Skeletal muscle satellite cell (primary cell): Measurements from ENCODE around the gene HAO2. TPM values are rescaled to one million over a fixed set of nuclear protein-coding genes. Genes with fewer than 3 reads are reported as not detected.

ENCODE experiments used
- H3K27me3 ChIP-seq: 2 replicates; pipeline ENCODE4 v1.7.0; 2013; ENCODE audit warnings: low read length; ENCODE audit not compliant: control insufficient read depth, insufficient read depth
- H3K36me3 ChIP-seq: 2 replicates; pipeline ENCODE4 v1.7.0; 2013; ENCODE audit warnings: mild to moderate bottlenecking, control low read depth, low read length; ENCODE audit not compliant: insufficient read depth
- H3K4me1 ChIP-seq: 2 replicates; pipeline ENCODE4 v1.7.0; 2013; ENCODE audit warnings: low read length; ENCODE audit not compliant: control insufficient read depth, insufficient read depth
- H3K4me2 ChIP-seq: 2 replicates; pipeline ENCODE4 v1.7.0; 2013; ENCODE audit warnings: mild to moderate bottlenecking, low read length
- H3K4me3 ChIP-seq: 2 replicates; pipeline ENCODE4 v1.7.0; 2013; ENCODE audit warnings: low read length
- H3K9ac ChIP-seq: 2 replicates; pipeline ENCODE4 v1.7.0; 2013; ENCODE audit warnings: mild to moderate bottlenecking, low read depth, low read length, moderate library complexity
- H3K9me3 ChIP-seq: replicated peaks from 2 replicates; pipeline ENCODE4 v1.7.0; 2013; ENCODE audit warnings: mild to moderate bottlenecking, control low read depth, low read length
- total RNA-seq: library from RNA; depleted of rRNA; stranded (reverse); fragments of >200 nt; gene quantifications from 2 replicates; pipeline ENCODE4 v1.2.3, GENCODE V29; 2012; rRNA removed

HAO2 gene
- not detected in 2 replicates for total RNA-seq

DNA sequence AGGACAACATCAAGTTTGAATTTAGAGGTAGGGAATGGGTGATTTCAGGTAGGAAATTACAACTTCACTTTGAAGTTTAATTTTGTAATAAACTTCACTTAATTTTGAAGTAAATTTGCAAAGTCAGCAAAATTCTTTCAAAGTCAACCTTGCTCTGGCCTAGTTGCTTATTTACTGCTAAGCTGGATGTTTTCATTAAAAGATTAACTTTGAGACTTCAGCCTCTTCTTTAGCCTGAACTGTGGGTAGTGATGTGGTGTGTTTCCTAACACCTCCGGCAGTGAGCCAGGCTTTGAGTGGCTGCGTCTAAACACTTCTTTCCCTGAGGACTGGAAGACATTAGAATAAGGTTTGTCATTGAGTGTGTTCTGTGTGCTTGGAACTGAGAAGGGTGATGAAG, at the start of gene HAO2:
Gene HAO2, plus strand, starts transcription at position 232 of the 400 bp plus-strand sequence. CDS start 12,301 bp downstream, outside the sequence.
- no peak within 1 kb of the TSS for H3K9ac ChIP-seq
- H3K4me2 ChIP-seq = no peak within 1 kb of the TSS
- H3K27me3 ChIP-seq = peaks cover 33% of the 10 kb centered on the region
- no peaks in the 10 kb centered on the region for H3K36me3 ChIP-seq
- peaks cover 9% of the 10 kb centered on the region for H3K4me1 ChIP-seq
- H3K9me3 ChIP-seq = no peaks in the 10 kb centered on the region
- H3K4me3 ChIP-seq = no peak within 1 kb of the TSS

DNA sequence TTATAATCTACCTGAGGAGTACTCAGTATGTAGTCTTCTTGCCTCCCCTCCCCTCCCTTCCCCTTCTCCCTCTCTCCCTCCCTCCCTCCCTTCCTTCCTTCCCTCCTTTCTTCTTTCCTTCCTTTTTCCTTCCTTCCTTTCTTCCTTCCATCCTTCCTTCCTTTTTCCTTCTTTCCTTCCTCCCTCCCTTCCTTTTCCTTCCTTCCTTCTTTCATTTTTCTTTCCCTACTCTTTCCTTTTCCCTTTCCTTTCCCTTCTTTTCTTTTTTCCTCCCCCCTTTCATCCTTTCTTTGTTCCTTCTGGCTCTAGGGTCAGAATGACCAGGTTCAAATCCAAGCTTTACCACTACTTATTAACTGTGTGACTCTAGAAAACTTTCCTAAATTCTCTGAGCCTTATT, 48.5 kb upstream of the HAO2 start:
- no peak overlapping the region for H3K4me3 ChIP-seq
- no peaks in the 10 kb centered on the region for H3K4me1 ChIP-seq
- no peaks in the 10 kb centered on the region for H3K36me3 ChIP-seq
- H3K9me3 ChIP-seq = no peaks in the 10 kb centered on the region
- no peak overlapping the region for H3K9ac ChIP-seq
- H3K27me3 ChIP-seq = peaks cover 5% of the 10 kb centered on the region
- no peak overlapping the region for H3K4me2 ChIP-seq

DNA sequence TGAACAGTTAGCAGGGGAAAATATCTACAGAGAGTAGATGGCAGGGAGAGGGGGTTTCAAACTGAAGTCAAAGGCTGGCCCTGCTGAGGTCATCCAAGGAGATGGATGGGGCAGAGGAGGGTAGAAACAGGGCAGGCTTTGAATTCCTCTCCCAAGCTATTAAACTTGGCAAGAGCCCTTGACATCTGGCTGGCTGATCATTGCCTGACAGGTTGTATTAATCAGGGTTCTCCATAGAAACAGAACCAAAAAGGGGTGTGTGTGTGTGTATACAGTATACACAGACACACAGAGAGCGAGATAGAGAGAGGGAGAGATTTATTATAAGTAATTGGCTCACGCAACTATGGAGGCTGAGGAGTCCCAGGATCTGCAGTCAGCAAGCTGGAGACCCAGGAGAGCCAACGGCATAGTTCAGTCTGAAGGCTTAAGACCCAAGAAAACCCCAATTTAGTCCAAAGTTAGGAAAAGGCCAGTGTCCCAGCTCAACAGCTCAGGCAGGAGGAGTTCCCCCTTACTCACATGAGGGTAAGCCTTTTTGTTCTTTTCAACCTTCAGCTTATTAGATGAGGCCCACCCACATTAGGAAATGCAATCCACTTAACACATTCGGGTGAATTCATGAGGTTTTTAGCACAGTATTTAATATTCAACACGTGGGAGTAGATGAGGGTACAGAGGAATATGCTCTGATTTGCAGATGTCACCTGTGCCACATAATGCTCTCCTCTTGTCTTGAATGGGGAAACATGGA, 46.7 kb upstream of the HAO2 start:
- Histone ChIP-seq H3K36me3 (no peaks in the 10 kb centered on the region), H3K9me3 (no peaks in the 10 kb centered on the region), H3K9ac (no peak overlapping the region), H3K4me2 (no peak overlapping the region), H3K4me1 (no peaks in the 10 kb centered on the region), H3K27me3 (peaks cover 5% of the 10 kb centered on the region), H3K4me3 (no peak overlapping the region)

DNA sequence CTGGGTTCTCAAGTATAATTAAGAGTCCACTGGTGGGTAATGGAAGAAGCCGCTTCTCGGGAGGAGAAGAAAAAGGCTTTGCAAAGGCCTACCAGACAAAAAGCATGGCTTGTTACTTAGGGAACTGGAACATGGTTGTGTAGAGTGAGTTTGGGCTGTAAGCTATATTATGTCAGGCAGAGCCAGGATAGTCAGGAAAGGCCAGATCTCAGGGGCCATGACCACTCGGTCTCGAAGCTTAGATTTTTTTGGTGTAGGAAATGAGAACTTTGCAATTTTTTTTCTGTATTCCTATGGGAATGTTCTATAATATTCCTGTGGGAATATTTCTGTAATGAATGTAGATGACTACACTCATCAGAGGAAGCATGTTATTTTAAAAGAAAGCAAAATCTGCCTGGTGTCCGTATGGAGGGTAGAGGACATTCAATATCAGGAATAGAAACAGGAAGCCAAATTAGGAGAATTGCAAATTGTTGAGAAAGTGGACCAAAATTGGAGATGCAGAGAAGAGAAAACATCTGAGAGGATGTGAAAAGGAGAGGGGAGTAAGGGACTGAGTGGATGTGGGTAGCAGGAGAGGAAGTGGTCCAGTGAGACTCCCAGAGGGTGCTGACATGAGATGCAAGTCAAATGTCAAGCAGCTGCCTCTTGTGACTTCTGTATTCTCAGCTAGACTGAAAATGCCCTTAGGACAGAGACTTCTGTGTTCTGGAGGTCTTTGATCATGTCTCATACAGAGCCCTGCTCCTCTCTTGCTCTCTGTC, 45.2 kb upstream of the HAO2 start:
- H3K9ac ChIP-seq = no peak overlapping the region
- H3K4me3 ChIP-seq = no peak overlapping the region
- H3K4me1 ChIP-seq = peaks cover 7% of the 10 kb centered on the region
- H3K4me2 ChIP-seq = no peak overlapping the region
- peaks cover 5% of the 10 kb centered on the region for H3K27me3 ChIP-seq
- H3K9me3 ChIP-seq = no peaks in the 10 kb centered on the region
- no peaks in the 10 kb centered on the region for H3K36me3 ChIP-seq

DNA sequence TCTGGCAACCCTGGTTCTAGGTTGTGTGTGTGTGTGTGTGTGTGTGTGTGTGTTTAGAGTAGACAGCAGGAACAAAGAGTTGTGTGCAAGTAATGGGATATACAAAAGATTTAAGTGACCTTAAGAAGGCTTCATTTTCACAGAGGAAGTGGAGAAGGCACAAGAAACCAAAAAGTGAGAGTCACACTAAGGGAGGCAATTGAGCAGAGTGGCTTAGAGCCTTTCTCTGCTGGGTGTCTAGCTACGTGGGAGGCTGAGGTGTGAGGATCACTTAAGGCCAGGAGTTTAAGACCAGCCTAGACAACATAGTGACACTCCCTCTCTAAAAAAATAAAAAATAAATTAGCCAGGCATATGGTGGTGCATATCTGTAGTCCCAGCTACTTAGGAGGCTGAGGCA, 44.4 kb upstream of the HAO2 start:
- peaks cover 5% of the 10 kb centered on the region for H3K27me3 ChIP-seq
- H3K4me3 ChIP-seq = no peak overlapping the region
- peaks cover 7% of the 10 kb centered on the region for H3K4me1 ChIP-seq
- no peaks in the 10 kb centered on the region for H3K36me3 ChIP-seq
- no peak overlapping the region for H3K9ac ChIP-seq
- H3K9me3 ChIP-seq = no peaks in the 10 kb centered on the region
- H3K4me2 ChIP-seq = no peak overlapping the region

DNA sequence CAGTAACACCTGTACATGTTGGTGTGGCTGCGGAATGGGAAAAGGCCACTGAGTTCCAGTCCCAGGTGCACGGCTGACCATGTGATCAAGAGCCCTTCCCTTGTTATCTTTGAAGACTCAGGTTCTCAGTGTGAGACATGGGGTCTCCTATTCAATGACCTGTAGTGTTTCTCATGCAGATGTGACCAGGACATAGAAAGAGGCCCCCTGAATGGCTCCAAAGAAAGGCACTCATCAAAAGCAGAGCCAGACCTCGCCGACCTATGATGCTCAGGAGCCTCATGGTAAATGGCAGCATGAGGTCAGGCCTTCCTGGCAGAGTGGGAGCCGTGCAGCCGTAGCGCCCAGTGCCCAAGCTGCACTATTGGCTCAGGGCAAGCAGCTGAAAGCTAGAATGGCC, 42.3 kb upstream of the HAO2 start:
- H3K27me3 ChIP-seq = no peaks in the 10 kb centered on the region
- H3K4me1 ChIP-seq = peaks cover 12% of the 10 kb centered on the region
- no peaks in the 10 kb centered on the region for H3K9me3 ChIP-seq
- H3K4me3 ChIP-seq = no peak overlapping the region
- no peaks in the 10 kb centered on the region for H3K36me3 ChIP-seq
- H3K4me2 ChIP-seq = no peak overlapping the region
- H3K9ac ChIP-seq = no peak overlapping the region

DNA sequence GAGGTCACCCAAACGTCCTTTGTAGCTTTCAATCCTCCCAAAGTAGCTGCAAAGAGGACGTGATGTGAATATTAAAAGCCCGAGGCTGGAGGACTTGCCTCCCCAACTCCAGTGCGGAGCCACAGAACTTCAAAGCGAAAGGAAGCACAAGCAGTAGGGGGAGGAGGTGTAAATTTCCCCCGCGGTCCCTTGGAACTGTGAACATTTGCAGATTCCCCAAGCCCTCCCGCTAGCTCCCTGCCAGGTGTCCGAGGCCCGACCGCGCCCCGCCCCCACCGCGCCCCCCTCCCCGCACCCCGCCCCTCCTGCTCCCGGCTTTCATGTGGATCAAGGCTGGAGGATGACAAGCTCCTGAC, 41.5 kb upstream of the HAO2 start:
- H3K4me3 ChIP-seq = peak overlapping the region; percentile 4
- H3K27me3 ChIP-seq = no peaks in the 10 kb centered on the region
- no peaks in the 10 kb centered on the region for H3K36me3 ChIP-seq
- peaks cover 12% of the 10 kb centered on the region for H3K4me1 ChIP-seq
- H3K9me3 ChIP-seq = no peaks in the 10 kb centered on the region
- peak overlapping the region; percentile 72 for H3K4me2 ChIP-seq
- no peak overlapping the region for H3K9ac ChIP-seq

DNA sequence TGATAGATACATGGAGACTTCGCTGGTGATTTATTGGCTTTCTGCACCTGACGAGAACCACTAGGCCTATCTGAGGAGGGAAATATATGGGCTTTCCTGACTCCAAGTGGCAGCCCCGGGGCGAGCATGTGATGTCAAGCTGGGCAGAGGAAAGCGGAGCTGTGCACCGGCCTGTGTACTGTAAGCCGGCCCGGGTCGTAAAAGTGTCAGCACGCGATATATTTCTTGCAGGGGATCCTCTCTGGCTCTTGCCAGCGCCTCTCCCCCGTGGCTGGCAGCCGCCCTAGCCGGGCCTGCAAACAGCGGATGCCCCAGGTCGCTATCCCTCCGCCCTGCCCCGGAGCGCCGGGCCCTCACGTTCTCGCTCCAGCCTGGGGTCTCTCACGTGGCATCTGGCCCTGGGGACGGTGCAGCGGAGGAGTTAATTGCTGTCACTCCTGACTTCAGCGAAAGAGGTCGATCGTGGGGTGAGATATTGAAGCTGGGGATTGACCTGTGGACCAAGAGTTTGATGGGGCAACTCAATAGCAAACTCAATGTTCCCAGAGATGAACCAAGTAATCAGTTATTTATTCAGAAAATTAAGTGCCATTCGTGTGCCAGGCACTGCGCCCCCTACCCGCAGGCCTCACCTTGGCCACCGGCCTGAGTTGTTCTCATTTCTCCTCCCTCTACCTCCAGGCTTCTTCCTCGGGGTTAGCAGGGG, 41.0 kb upstream of the HAO2 start:
- Histone ChIP-seq H3K4me2 (peak overlapping the region; percentile 72), H3K36me3 (no peaks in the 10 kb centered on the region), H3K9ac (no peak overlapping the region), H3K27me3 (no peaks in the 10 kb centered on the region), H3K4me1 (peaks cover 12% of the 10 kb centered on the region), H3K9me3 (no peaks in the 10 kb centered on the region), H3K4me3 (peak overlapping the region; percentile 4)

DNA sequence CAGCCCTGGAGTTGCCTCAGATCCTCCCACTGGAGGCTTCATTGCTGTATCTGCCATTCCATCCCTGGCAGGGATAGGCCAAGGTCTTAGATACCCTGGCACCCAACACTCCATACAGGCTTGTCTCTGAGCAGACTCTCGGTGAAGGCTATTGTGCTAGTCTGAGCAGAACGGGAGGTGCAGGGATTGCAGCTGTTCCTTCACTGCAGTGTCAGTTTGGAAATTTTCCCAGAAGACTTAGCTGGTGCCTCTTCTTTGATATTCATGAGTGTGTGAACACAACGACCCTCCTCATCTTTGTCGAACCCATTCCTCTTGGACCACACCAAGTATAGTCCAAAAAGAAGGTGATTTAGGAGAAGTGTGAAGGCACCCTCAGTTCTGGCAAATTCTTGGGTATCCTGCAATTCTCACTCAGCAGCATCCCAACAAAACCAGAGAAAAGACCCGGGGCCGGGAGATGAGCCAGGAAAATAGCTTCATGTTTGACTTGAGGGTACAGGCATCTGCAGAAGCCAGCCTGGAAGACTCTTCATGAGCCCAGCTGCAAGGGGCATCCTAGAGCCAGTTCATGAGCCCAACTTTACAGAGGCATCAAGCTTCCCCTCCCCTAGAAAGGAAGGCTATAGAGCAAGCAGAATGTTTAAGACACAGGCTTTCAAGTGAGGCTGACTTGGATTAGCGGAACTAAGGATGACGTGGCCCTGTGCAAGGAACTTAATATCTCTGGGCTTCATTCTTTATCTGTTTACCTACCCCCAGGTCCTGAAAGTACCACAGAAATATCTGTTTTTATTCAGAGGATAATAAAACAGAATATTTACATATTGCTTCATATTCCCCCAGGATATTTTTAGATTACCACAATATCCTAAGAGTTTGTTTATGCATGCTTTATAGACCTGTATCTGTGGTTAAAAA, 38.8 kb upstream of the HAO2 start:
- no peaks in the 10 kb centered on the region for H3K9me3 ChIP-seq
- peaks cover 3% of the 10 kb centered on the region for H3K27me3 ChIP-seq
- no peaks in the 10 kb centered on the region for H3K36me3 ChIP-seq
- H3K4me1 ChIP-seq = peaks cover 12% of the 10 kb centered on the region
- no peak overlapping the region for H3K9ac ChIP-seq
- H3K4me3 ChIP-seq = no peak overlapping the region
- no peak overlapping the region for H3K4me2 ChIP-seq

DNA sequence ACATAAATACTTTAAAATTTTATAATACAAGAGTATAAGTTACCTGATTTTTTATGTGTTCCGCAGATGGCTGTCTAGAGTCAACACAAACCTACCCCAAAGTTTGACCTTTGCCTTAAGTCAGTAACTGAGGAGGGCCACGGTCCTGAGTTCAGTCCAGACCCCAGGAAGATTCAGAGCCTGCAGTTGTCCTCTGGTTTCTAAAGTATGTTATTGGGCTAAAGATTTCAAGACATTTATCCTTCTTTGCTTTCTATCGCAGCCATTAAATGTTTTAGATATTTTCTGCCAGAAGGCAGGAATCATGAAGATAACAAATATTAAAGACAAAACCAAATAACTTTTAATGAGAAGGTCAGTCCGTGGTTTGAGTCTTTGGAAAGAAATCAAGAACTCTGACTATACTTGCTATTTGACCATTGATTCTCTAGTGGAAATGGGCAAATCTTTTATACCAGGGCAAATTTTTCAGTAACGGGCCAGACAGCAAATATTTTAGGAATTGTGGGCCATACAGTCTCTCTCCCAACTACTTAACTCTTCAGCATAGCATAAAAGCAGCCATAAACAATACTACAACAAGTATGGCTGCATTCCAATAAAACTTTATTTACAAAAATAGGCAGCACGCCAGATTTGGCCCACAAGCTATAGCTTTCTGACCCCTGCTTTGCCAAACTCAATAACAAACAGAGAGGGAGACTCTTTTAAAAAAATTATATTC, 38.0 kb upstream of the HAO2 start:
- Histone ChIP-seq H3K4me3 (no peak overlapping the region), H3K9me3 (no peaks in the 10 kb centered on the region), H3K27me3 (peaks cover 3% of the 10 kb centered on the region)

More for the DNA sequence above, 38.0 kb upstream of the HAO2 start:
- Histone ChIP-seq H3K36me3 (no peaks in the 10 kb centered on the region), H3K4me2 (no peak overlapping the region), H3K9ac (no peak overlapping the region), H3K4me1 (peaks cover 12% of the 10 kb centered on the region)
